Mucosa of rectum (tissue), 2 donors: ENCODE results near the gene CCDC158.
"Not testable (repeated sequence)": the region's sequence is repeated elsewhere in the genome, so short reads cannot be mapped to it uniquely, and the experiment has no call there.

ENCODE experiments used
- H3K27ac ChIP-seq, 2 donors: one replicate each; pipeline ENCODE4 v1.7.0; 2013; ENCODE audit warnings: inconsistent platforms in 2 of 2, low read depth in 2 of 2, low read length in 2 of 2
- H3K27me3 ChIP-seq, 2 donors: one replicate each; pipeline ENCODE4 v1.7.0; 2013; ENCODE audit warnings: low read length in 2 of 2; ENCODE audit not compliant: control insufficient read depth in 2 of 2, insufficient read depth in 2 of 2
- H3K36me3 ChIP-seq, 2 donors: one replicate each; pipeline ENCODE4 v1.7.0; 2013; ENCODE audit warnings: low read length in 2 of 2; ENCODE audit not compliant: control insufficient read depth in 2 of 2, insufficient read depth in 2 of 2
- H3K4me1 ChIP-seq, 2 donors: one replicate each; pipeline ENCODE4 v1.7.0; 2013; ENCODE audit warnings: low read length in 2 of 2, mild to moderate bottlenecking in 1 of 2; ENCODE audit not compliant: control insufficient read depth in 2 of 2, insufficient read depth in 2 of 2
- H3K4me3 ChIP-seq, 2 donors: one replicate each; pipeline ENCODE4 v1.7.0; 2013; ENCODE audit warnings: low read length in 2 of 2
- H3K9ac ChIP-seq, 2 donors: one replicate each; pipeline ENCODE4 v1.7.0; 2013; ENCODE audit warnings: low read length in 2 of 2, low read depth in 1 of 2, mild to moderate bottlenecking in 1 of 2
- H3K9me3 ChIP-seq, 2 donors: one replicate each; pipeline ENCODE4 v1.7.0; 2013; ENCODE audit warnings: low read length in 2 of 2; ENCODE audit not compliant: control insufficient read depth in 2 of 2
- donor health status: healthy.
- donor health status: Normal muscosa, but diverticular disease.

CCDC158 gene

GRCh38 chr4:76434901-76435527 is 14.1 kb upstream of the CCDC158 start, which contains the start of gene SHROOM3:
SHROOM3 (plus strand) TSS chr4:76435229; CDS start chr4:76436053, 824 bp downstream.
- Histone ChIP-seq H3K27ac (no peak within 1 kb of the TSS), H3K4me3 (no peak within 1 kb of the TSS), H3K27me3 (no peaks in the 10 kb centered on the region), H3K36me3 (no peaks in the 10 kb centered on the region), H3K4me1 (no peaks in the 10 kb centered on the region), H3K9ac (no peak within 1 kb of the TSS), H3K9me3 (no peaks in the 10 kb centered on the region)

GRCh38 chr4:76430519-76431388 is 9.8 kb upstream of the CCDC158 start:
- Histone ChIP-seq H3K36me3 (no peaks in the 10 kb centered on the region), H3K27me3 (no peaks in the 10 kb centered on the region), H3K4me3 (no peak overlapping the region), H3K27ac (no peak overlapping the region), H3K9ac (no peak overlapping the region), H3K4me1 (no peaks in the 10 kb centered on the region), H3K9me3 (no peaks in the 10 kb centered on the region)

- H3K27me3 ChIP-seq, result no peaks in the 10 kb centered on the region
- H3K9me3 ChIP-seq, result no peaks in the 10 kb centered on the region
- H3K9ac ChIP-seq, result no peak overlapping the region
- H3K4me1 ChIP-seq, result no peaks in the 10 kb centered on the region
- H3K4me3 ChIP-seq, result no peak overlapping the region
- H3K27ac ChIP-seq, result no peak overlapping the region
- no peaks in the 10 kb centered on the region for H3K36me3 ChIP-seq
These were observed 8.7 kb upstream of the CCDC158 start for GRCh38 chr4:76429636-76430035.

GRCh38 chr4:76426272-76426671 is 5.3 kb upstream of the CCDC158 start:
- Histone ChIP-seq H3K4me1 (peaks cover 0 to under 1% of the 10 kb centered on the region in 2 donors), H3K27me3 (no peaks in the 10 kb centered on the region)

GRCh38 chr4:76423159-76423558 is 2.2 kb upstream of the CCDC158 start:
- not testable (repeated sequence) for H3K36me3 ChIP-seq, H3K27ac ChIP-seq, H3K27me3 ChIP-seq, H3K4me3 ChIP-seq, H3K9ac ChIP-seq, H3K4me1 ChIP-seq, H3K9me3 ChIP-seq

More at GRCh38 chr4:76426272-76426671, 5.3 kb upstream of the CCDC158 start:
- Histone ChIP-seq H3K9ac (no peak overlapping the region), H3K9me3 (no peaks in the 10 kb centered on the region), H3K27ac (no peak overlapping the region), H3K4me3 (no peak overlapping the region), H3K36me3 (no peaks in the 10 kb centered on the region)

GRCh38 chr4:76420188-76420761 is 666 bp downstream of the CCDC158 start:
- H3K27ac ChIP-seq, result no peak overlapping the region
- peak overlapping the region in 1 of 2 donors; percentile 59 for H3K9ac ChIP-seq
- H3K9me3 ChIP-seq, result no peaks in the 10 kb centered on the region
- H3K4me3 ChIP-seq, result no peak overlapping the region
- peaks cover 0 to 6% of the 10 kb centered on the region in 2 donors for H3K4me1 ChIP-seq
- no peaks in the 10 kb centered on the region for H3K27me3 ChIP-seq
- H3K36me3 ChIP-seq, result no peaks in the 10 kb centered on the region

- H3K27ac ChIP-seq, result no peak overlapping the region
- H3K27me3 ChIP-seq, result no peaks in the 10 kb centered on the region
- no peaks in the 10 kb centered on the region for H3K4me1 ChIP-seq
- no peaks in the 10 kb centered on the region for H3K36me3 ChIP-seq
- no peak overlapping the region for H3K9ac ChIP-seq
- H3K4me3 ChIP-seq, result no peak overlapping the region
- no peaks in the 10 kb centered on the region for H3K9me3 ChIP-seq
These were observed 10.3 kb downstream of the CCDC158 start for GRCh38 chr4:76410636-76411035.

- Histone ChIP-seq H3K4me3 (no peak overlapping the region), H3K27ac (no peak overlapping the region), H3K4me1 (no peaks in the 10 kb centered on the region), H3K9me3 (no peaks in the 10 kb centered on the region), H3K36me3 (no peaks in the 10 kb centered on the region), H3K9ac (no peak overlapping the region), H3K27me3 (no peaks in the 10 kb centered on the region)
These were observed 13.4 kb downstream of the CCDC158 start for GRCh38 chr4:76407440-76408119.

- Histone ChIP-seq H3K36me3 (no peaks in the 10 kb centered on the region), H3K4me1 (no peaks in the 10 kb centered on the region), H3K9me3 (no peaks in the 10 kb centered on the region), H3K27ac (no peak overlapping the region), H3K9ac (no peak overlapping the region), H3K4me3 (no peak overlapping the region), H3K27me3 (no peaks in the 10 kb centered on the region)
These were observed 14.9 kb downstream of the CCDC158 start for GRCh38 chr4:76406081-76406480.

GRCh38 chr4:76401654-76402053 is 19.3 kb downstream of the CCDC158 start:
- peaks cover 0 to 4% of the 10 kb centered on the region in 2 donors for H3K27me3 ChIP-seq
- no peaks in the 10 kb centered on the region for H3K36me3 ChIP-seq
- no peaks in the 10 kb centered on the region for H3K4me1 ChIP-seq
- no peak overlapping the region for H3K27ac ChIP-seq
- no peaks in the 10 kb centered on the region for H3K9me3 ChIP-seq
- H3K4me3 ChIP-seq, result no peak overlapping the region
- H3K9ac ChIP-seq, result no peak overlapping the region
